ENCODE measurements around the gene DAPK1.
"Not testable (repeated sequence)": the region's sequence is repeated elsewhere in the genome, so short reads cannot be mapped to it uniquely, and the experiment has no call there.

Gene DAPK1

DNA sequence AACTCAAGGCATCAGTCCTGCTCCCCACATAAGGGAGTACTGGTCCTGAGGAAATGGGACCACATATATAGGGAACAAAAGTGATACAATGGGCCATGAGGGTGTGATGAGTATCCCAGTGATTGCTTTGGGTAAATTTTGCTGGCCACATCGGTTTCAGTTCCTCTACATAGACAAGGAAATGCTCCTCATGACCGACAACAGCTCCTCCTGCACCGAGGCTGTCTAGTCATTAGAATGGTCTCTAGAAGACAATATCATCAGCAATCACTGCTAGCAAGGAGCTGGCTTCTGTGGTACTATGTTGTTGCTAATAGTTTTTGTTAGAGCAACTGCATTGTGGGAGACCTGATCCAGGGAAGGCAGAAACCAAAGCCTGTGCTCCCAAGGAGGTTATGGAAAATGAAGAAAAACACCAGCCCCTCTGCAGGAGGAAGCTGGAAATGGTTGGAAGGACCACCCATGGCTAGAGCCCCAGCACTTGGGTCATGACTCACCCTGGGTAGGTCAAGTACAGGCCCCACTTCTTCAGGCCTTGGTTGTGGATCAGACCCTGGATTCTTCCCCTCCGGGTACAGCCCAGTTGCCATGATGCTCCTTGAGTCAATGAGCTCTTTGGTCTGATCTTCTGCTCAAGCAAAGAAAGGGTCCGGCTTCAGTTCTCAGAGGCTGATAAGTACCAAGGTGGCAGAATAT is 224.9 kb downstream of the DAPK1 start:
- DNase-seq = no peak

DNA sequence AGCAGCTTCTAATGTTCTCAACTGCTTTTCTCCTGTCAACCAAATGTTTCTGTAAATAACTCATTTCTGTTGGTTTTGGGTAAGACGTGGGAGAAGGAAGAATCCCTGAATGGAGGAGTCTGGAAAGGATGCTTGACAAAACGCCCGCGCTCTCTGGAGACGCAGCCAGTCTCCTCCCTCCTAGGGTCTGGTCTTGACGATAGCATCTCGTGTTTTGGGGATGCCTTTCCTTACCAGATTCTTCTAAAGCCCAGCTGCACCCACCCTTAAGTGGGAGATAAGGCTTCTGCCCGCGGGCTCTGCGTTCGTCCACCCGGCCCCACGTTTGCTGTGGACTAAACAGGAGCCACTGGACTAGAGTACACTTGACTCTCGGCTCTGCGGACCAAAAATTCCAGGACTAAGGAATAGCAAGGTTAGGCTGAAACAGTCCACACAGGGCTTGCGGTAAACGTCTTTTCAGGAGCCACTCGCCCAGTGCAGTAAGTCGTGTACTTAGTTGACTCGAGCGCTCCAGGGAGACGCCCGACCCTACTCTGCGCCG is 227.8 kb downstream of the DAPK1 start:
- DNase-seq = no peak

DNA sequence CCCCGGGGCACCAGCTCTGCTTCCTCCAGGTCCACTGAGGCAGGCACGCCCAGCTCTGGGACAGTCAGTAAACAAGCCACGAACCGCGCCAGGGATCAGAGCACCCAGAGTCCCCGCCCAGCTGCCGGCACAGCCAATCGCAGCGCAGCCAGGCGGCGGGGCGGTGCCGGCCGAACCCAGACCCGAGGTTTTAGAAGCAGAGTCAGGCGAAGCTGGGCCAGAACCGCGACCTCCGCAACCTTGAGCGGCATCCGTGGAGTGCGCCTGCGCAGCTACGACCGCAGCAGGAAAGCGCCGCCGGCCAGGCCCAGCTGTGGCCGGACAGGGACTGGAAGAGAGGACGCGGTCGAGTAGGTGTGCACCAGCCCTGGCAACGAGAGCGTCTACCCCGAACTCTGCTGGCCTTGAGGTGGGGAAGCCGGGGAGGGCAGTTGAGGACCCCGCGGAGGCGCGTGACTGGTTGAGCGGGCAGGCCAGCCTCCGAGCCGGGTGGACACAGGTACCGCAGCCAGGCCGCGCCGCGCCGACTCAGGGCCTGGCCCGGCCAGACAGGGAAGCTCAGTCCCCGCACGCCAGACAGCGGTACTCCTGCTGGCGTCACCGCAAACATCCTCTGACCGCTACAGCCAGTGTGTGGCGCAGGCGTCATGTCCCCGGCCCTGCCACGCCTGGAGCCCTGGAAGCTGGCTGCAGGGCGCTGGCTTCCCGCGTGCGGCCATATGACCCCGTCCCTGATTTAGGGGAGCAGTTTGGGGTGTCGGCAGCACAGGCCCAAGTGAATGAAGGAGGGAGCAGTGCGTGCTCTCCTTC is 228.4 kb downstream of the DAPK1 start, which contains the start of gene CTSL:
Gene CTSL (plus strand): TSS at position 220 of the 810 bp plus-strand sequence. CDS start 1,485 bp downstream, outside the sequence.
- peak; percentile 60 for DNase-seq

DNA sequence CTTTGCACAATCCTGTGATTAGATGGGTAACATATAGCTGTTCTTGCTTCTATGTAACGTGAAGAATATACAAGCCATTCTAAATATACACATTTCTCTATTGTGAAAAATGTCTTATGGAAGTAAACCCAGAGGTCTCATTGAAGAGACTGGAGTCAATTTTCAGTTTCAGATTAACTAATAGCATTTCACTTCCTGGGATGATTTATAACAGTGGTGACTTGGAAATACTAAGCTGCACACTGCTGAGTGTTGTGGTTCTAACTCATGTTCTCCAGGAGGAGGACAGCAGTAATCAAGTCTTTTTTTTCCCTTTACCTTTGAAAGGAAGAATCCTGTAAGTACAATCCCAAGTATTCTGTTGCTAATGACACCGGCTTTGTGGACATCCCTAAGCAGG is 231.6 kb downstream of the DAPK1 start:
- no peak for DNase-seq

DNA sequence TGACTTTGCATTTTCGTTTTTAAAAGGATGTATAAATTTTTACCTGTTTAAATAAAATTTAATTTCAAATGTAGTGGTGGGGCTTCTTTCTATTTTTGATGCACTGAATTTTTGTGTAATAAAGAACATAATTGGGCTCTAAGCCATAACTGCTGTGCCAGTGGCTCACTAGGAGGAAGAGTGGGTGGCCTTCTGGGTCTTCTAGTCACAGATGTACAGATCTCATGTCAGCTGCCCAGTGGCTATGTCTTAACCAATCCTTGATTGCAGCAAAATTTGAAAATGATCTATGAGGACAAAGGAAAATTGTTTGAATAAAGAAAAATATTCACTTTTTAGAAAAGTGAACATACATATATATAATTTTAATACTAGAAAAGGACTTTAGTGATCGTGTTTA is 233.7 kb downstream of the DAPK1 start:
- DNase-seq = no peak

DNA sequence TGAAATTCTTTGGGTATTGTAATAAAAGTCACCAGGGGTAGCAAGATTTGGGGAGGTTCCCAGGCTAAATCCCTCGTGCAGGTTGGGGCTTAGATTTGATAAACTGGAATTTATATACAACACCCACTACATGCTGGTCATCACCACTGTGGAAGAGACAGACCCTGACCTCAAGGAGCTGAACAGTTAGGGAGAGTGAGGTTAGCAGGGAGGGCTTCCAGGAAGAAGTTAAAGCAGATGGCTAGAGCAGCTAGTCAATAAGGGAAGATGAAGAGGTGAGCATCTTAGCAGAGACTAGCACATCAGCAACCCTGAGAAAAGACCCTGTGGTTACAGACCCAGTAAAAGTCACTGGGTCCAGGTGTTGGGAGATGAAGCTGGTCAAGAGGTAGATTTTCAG is 234.7 kb downstream of the DAPK1 start:
- no peak for DNase-seq

DNA sequence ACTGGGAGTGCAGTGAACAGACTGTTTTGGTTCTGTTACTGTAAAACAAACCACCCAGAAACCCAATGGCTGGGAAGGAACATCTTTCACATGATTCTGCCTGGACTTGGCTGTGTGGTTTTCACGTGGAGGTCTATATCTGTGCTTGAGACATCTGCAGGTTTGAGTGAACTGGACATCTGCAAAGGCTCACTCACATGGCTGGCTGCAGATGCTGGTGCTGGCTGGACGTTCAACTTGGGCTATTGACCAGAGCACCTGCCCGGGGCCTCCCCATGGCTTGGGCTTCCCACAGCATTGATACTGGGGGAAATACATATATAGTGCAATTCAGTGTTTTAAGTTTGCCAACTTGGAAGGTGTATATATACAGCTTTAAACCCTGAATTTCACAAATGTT is 235.1 kb downstream of the DAPK1 start:
- no peak for DNase-seq

DNA sequence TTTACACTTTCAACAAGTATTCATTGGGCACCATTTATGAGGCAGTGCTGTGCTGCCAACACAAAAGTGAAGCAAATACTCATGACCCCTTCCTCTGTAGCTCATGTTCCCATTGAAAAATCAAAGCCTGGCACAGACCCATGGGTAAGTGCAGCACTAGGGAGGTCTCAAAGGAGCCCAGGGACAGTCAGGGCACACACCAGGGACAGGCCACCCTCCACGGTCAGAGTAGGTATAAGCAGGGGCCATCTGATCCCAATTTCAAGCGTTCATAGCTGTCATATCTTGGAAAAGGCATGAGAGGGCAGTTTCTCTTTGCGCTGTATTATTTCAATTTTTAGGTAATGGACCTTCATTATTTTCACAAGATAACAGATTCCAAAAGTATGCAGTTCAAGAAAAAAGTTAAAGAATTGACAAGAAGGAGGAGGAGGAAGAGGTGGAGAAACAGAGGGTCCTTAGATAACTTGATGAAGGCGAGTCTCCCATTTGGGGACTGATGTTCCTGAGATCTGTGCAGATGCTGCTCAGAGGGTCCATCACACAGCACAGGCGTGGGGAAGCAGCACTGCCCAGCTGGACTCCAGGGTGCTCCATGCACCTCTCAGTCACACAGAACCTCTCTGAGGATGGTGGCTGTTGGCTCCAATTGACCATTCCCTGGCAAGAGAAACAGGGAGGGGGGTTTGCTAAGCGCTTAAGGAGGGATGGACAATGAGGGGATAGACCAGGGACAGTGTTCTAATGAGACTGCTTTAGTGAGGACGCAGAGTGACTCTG is 235.8 kb downstream of the DAPK1 start:
- no peak for DNase-seq

DNA sequence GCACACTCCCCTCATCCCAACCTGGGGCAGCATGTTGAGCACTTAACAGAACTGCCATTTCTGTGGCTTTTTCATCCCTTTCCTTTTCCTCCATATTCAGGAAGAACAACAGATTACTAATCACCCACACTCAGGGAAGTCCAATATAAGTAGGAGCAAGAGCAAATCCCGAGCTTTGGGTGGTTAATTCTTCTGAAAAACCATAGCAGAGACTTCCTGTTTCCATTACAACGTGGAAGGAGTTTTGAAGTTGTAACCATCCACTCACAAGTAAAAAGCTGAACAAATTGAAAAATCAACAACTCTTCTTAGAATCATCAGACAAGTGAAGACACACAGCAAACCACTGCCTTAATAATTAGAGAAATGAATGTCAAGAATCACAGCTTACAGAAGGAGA is 236.4 kb downstream of the DAPK1 start:
- DNase-seq = no peak

DNA sequence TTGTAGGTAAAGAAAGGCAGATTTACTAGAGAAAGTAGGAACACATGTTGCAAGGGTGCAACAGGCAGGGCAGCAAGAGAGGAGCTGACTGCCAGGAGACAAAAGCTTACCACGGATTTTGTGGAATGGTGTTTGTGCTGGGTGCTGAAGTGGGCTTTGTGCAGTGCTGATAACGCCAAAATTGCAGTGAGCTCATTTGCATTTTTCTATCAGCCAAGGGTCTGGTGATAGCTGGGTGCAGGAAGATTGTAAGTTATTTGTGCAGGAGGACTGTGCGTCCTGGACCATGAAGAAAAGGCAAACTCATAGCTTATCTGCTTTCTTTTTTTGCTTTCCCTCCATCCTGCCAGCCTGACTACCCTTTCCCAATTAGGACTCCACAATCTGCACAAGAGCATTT is 241.9 kb downstream of the DAPK1 start:
- no peak for DNase-seq

DNA sequence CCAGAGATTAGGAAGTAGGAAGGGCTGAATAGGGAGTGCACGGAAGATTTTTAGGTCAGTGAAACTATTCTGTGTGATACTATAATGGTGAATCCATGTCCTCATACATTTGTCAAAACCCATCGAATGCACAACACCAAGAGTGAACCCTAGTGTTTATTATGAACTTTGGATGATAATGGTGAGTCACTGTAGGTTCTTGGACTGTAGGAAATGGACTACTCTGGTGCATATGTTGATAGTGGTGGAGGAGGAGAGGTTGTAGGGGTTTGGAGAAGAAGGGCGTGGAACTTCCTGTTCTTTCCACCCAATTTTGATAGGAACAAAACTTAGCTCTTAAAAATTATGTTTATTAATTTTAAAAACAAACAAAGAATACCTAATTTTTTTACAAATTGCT is 242.5 kb downstream of the DAPK1 start:
- DNase-seq = no peak

DNA sequence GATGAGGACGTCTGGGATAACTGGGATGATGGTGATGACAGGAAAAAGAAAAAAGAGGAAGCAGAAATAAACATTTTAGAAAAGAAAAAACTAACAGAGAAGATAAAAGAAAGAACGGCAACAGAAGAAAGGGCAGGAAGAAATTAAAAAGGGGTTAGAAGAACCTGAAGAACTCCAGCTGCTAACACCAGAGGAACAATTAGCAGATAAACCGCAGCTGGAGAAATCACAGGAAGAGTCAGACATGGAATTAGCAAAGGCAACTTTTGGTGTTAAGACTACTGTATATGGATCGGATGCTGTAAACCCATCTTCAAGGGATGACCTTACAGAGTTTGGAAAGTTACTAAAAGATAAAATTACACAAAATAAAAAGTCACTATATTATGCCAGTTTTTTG is 243.7 kb downstream of the DAPK1 start:
- DNase-seq = no peak

DNA sequence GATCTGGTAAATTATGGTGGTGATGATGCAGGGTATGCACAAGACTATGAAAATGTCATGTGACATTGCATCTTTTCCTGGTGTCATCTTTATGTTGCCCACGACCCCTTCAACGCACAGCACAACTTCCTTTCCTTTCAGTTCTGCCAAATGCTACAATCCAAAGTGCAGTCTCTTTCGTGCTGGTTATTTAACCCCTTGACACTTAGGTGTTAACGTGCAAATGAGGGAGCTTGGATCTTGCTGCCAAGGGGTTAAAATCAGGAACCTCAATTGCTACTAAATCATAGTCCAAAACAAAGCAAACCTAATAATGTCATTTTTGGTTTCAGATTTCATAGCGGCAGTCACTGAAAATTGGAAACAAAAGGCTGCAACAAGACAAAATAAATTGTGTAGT is 244.2 kb downstream of the DAPK1 start:
- no peak for DNase-seq

DNA sequence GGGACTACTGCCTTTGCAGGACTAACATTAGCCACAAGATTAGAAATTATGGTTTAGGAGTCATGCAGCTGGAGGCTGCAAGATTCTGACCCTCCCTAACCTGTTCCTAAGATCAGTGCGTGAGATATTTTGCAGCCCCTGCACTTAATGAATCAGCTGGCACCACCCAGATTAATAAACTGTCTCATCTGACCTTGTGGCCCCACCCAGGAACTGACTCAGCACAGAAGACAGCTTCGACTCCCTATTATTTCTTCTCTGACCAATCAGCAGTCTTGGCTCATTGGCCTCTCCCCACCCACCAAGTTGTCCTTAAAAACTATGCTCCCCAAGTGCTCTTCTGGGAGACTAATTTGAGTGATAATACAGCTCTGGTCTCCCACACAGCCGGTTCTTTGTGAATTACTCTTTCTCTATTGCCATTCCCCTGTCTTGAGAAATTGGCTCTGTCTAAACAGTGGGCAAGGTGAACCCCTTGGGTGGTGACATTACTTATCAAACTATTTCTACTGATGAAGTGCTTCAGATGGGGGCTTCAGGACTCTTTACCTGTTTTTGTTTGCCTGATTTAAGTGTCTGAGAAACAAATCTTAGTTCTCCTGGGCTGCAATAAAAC is 245.3 kb downstream of the DAPK1 start:
- no peak for DNase-seq

DNA sequence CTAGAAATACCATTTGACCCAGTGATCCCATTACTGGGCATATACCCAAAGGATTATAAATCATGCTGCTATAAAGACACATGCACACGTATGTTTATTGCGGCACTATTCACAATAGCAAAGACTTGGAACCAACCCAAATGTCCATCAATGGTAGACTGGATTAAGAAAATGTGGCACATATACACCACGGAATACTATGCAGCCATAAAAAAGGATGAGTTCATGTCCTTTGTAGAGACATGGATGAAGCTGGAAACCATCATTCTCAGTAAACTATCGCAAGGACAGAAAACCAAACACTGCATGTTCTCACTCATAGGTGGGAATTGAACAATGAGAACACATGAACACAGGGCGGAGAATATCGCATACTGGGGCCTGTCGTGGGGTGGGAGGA is 246.6 kb downstream of the DAPK1 start:
- not testable (repeated sequence) for DNase-seq

DNA sequence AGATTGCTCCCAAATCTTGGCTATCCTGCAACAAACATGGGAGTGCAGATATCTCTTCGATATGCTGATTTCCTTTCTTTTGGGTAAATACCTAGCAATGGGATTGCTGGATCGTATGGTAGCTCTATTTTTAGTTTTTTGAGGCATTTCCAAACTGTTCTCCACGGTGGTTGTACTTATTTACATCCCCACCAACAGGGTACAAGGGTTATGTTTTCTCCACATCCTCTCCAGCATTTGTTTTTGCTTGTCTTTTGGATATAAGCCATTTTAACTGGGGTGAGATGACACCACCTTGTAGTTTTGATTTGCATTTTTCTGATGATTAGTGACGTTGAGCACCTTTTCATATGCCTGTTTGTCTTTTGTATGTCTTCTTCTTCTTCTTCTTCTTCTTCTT is 248.5 kb downstream of the DAPK1 start:
- DNase-seq = no peak

DNA sequence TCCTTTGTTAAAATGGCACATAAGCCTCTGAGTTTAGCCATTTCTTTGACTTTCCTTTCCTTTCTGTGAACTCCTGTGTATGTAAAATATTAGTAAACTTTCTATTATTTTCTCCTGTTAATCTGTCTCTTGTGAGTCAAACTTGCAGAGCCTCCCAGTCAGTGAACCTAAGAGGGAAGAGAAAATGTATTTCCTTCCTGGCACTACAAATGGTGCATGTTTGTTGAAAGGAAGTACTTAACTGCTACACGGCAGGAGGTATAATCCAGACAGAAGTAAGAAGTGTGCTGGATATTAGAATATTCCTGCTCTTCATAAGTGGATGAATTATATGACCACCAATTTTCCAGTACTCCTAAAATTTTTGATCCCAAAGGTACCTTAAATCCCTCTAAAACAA is 251.2 kb downstream of the DAPK1 start:
- DNase-seq = no peak

DNA sequence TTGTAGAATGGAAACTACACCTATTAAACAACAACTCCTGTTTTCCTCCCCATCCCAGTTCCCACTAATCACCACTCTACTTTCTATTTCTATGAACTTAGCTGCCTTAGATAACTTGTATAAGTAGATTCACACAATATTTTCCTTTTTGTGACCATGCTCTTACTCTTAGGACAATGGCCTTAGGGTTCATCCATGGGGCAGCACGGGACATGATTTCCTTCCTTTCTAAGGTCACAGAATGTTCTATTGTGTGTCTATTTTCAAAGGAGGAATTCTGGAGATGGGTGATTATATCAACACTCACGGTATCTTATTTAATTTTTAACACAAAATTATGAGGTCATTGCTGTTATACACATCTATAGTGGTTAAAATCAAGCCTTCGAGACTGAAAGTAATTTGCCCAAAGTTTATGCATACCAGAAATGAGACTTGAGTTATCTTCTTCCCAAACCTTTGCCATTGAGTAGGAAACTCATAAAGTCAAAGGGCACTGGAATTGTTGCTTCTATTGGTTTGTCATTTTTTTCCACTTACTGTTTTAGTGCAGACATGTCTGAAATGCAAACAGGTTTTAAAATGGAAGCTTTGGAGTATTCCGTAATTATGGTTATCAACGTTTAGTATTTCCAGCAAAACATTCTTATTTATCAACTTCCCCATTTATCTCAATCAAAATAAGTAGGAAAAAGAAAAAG is 251.8 kb downstream of the DAPK1 start:
- no peak for DNase-seq

DNA sequence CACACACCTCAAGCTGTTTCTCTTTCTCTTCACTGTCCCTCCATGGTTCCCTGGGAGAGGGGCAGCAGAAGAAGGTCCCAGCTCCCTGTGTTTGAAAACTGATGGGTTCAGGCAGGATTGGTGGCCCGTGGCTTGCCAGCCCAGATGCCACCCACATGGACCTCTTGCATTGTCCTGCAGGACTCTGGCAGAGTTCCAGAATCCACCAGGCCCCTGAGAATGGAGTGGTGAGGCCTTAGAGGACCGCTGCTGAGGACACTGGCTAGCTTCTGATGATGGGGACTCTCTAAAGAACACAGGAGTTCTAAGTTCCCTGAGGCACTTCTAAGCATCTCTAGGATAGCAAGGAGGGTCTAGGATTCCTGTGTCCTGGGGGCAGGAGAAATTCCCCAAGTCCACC is 253.1 kb downstream of the DAPK1 start:
- DNase-seq = no peak

DNA sequence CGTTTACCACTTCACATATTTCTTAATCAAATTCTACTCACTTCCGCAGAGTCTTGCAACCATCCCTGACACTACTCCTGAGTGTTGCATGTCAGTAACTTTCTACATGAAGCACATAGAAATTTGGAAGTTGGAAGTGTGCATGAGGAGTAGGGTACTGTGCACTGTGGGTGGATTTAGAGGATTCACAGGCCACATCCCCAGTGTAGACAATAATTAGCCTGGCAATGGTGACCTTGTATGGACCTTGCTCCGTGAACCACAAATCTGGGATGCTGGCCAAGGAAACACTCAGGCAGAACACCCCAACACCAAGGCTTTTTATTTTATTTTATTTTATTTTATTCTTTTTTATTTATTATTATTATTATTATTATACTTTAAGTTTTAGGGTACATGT is 253.8 kb downstream of the DAPK1 start:
- DNase-seq = no peak

DNA sequence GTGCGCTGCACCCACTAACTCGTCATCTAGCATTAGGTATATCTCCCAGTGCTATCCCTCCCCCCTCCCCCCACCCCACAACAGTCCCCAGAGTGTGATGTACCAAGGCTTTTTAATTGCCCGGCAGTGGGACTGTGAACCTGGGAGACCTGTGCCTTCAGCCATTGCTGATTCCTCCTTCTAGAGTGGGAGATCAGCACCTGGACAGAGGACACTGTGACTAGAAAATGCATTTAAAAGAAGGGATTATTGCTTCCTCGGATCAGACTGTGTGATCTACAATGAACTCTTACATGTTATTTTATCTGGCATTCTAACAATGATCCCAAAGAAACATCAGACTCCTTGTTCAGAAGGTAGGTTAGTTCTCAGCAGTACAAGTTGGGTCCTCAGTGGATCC is 254.2 kb downstream of the DAPK1 start:
- DNase-seq = no peak

DNA sequence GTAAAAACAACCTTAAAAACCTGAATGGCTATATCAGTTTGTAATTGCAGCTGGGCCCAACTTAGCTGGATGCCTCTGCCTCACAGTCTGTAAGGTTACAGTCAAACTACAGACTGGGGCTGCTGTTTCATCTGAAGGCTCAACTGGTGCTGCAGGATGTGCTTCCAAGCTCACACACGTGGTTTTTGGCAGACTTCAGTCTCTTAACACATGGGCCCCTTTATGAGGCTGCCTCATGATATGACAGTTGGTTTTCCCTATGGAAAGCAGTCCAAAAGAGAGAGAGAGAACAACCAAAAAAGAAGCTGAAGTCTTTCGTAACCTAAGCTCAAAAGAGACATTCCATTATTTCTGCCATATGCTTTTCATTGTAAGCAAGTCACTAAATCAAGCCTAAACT is 255.6 kb downstream of the DAPK1 start:
- no peak for DNase-seq
